DMS153 treated with DMSO at 0.1 percent for 48 hours (cell line): ENCODE results near the gene LTBP1.

ENCODE experiments used
- DNase-seq: peaks from one replicate; lab custom pipeline; 2025; ENCODE audit not compliant: unreplicated experiment; lab: John Stamatoyannopoulos, UW

LTBP1 gene

GRCh38 chr2:32931519-32931918, 15.2 kb upstream of the LTBP1 start:
- no peak for DNase-seq

GRCh38 chr2:32931945-32932709, 14.6 kb upstream of the LTBP1 start:
- DNase-seq: no peak

GRCh38 chr2:32932825-32933755, 13.7 kb upstream of the LTBP1 start:
- no peak for DNase-seq

- DNase-seq: no peak
Measured at GRCh38 chr2:32933756-32934095, 13.0 kb upstream of the LTBP1 start.

- no peak for DNase-seq
Measured at GRCh38 chr2:32937602-32938448, 8.9 kb upstream of the LTBP1 start.

GRCh38 chr2:32938934-32939333, 7.8 kb upstream of the LTBP1 start:
- DNase-seq: no peak

- no peak for DNase-seq
Measured at GRCh38 chr2:32940316-32940997, 6.3 kb upstream of the LTBP1 start.

GRCh38 chr2:32941944-32942690, 4.6 kb upstream of the LTBP1 start:
- no peak for DNase-seq

- no peak for DNase-seq
Measured at GRCh38 chr2:32942793-32943485, 3.8 kb upstream of the LTBP1 start.

GRCh38 chr2:32945286-32945685, 1.5 kb upstream of the LTBP1 start:
- no peak for DNase-seq

- no peak for DNase-seq
Measured at GRCh38 chr2:32947076-32947483, 327 bp downstream of the LTBP1 start.

GRCh38 chr2:32947484-32948143, 861 bp downstream of the LTBP1 start:
- no peak for DNase-seq

- no peak for DNase-seq
Measured at GRCh38 chr2:32948266-32948665, 1.5 kb downstream of the LTBP1 start.

- DNase-seq: no peak
Measured at GRCh38 chr2:32949260-32949659, 2.5 kb downstream of the LTBP1 start.

GRCh38 chr2:32951672-32952071, 4.9 kb downstream of the LTBP1 start:
- DNase-seq: no peak

GRCh38 chr2:32952761-32953476, 6.2 kb downstream of the LTBP1 start:
- no peak for DNase-seq

- no peak for DNase-seq
Measured at GRCh38 chr2:32954206-32954605, 7.5 kb downstream of the LTBP1 start.

- no peak for DNase-seq
Measured at GRCh38 chr2:32958821-32959220, 12.1 kb downstream of the LTBP1 start.
